ENCODE data around the gene PCBP4. TPM values are rescaled to one million over a fixed set of nuclear protein-coding genes. Genes with fewer than 3 reads are reported as not detected.

PCBP4 gene
- total and polyA plus RNA-seq, 7 donors: 15.6 to 292 (median 256) TPM

GRCh38 chr3:51980253-51980652 lies 13.0 kb upstream of the PCBP4 start:
- no peak overlapping the region for H3K4me3 ChIP-seq
- TF ChIP-seq POLR2AphosphoS5 (IDR thresholded peaks at IDR 0.05) (no peak), EP300 (IDR thresholded peaks at IDR 0.05) (no peak), POLR2A (IDR thresholded peaks at IDR 0.05) (no peak)
- TF ChIP-seq, protein P1, sequence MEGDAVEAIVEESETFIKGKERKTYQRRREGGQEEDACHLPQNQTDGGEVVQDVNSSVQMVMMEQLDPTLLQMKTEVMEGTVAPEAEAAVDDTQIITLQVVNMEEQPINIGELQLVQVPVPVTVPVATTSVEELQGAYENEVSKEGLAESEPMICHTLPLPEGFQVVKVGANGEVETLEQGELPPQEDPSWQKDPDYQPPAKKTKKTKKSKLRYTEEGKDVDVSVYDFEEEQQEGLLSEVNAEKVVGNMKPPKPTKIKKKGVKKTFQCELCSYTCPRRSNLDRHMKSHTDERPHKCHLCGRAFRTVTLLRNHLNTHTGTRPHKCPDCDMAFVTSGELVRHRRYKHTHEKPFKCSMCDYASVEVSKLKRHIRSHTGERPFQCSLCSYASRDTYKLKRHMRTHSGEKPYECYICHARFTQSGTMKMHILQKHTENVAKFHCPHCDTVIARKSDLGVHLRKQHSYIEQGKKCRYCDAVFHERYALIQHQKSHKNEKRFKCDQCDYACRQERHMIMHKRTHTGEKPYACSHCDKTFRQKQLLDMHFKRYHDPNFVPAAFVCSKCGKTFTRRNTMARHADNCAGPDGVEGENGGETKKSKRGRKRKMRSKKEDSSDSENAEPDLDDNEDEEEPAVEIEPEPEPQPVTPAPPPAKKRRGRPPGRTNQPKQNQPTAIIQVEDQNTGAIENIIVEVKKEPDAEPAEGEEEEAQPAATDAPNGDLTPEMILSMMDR (IDR thresholded peaks at IDR 0.05): no peak
- intact Hi-C loops (cut with DNase I): no loop called here
- H3K9me3 ChIP-seq: no peaks in the 10 kb centered on the region
- H3K27me3 ChIP-seq: no peaks in the 10 kb centered on the region
- WGBS, 2 donors: 97% methylated on average over 10 of the region's 10 CpGs
- DNase-seq: no peak
- H3K36me3 ChIP-seq: peaks cover 0 to 7% (median 0%) of the 10 kb centered on the region in 4 donors
- no peak overlapping the region for H3K27ac ChIP-seq
- peaks cover 0 to 38% (median 30%) of the 10 kb centered on the region in 4 donors for H3K4me1 ChIP-seq

- WGBS, 2 donors: 84 to 90% methylated on average over 4 of the region's 4 CpGs
- peaks cover 0 to 40% (median 32%) of the 10 kb centered on the region in 4 donors for H3K4me1 ChIP-seq
- intact Hi-C loops (cut with DNase I): no loop called here
These were observed 10.9 kb upstream of the PCBP4 start for GRCh38 chr3:51978143-51978502.

DNA sequence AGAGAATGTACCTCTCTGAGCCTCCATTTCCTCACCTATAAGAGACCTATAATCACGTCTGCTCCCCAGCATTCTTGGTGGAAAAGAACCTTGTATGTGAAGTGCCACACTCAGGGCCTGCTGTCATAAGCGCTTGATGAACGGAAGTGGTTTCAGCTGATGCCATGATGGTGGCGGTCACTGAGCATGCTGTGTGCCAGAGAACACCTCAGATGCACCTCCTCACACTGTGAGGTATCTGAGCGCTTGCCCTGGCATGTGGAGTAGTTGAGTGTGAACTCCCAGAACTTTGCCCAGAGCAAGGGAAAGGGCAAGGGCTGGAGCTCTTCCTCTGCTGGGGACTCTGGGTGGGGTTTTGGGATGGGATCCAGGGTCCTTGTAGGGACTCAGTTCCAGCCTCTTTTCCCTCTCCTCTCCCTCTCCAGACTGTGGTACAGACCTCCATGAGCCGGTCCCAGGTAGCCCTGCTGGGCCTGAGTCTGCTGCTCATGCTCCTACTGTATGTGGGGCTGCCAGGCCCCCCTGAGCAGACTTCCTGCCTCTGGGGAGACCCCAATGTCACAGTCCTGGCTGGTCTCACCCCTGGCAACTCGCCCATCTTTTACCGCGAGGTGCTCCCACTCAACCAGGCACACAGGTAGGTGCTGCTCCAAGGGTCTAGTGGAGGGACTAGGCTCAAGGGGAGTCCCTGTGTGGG lies 10.3 kb upstream of the PCBP4 start:
- peaks cover 0 to 7% (median 0%) of the 10 kb centered on the region in 4 donors for H3K36me3 ChIP-seq
- no peak overlapping the region for H3K4me3 ChIP-seq
- peaks cover 0 to 39% (median 34%) of the 10 kb centered on the region in 4 donors for H3K4me1 ChIP-seq
- 91 to 94% methylated on average over 9 of the region's 9 CpGs for WGBS, 2 donors
- no peaks in the 10 kb centered on the region for H3K9me3 ChIP-seq
- H3K27me3 ChIP-seq: no peaks in the 10 kb centered on the region
- TF ChIP-seq POLR2AphosphoS5 (IDR thresholded peaks at IDR 0.05): no peak
- no peak for TF ChIP-seq EP300 (IDR thresholded peaks at IDR 0.05)
- TF ChIP-seq, protein P1 (IDR thresholded peaks at IDR 0.05): no peak
- no peak for TF ChIP-seq POLR2A (IDR thresholded peaks at IDR 0.05)
- H3K27ac ChIP-seq: no peak overlapping the region
- DNase-seq: no peak
- intact Hi-C loops (cut with DNase I): no loop called here

More at GRCh38 chr3:51978143-51978502, 10.9 kb upstream of the PCBP4 start:
- Histone ChIP-seq H3K9me3 (no peaks in the 10 kb centered on the region), H3K27ac (no peak overlapping the region), H3K36me3 (peaks cover 0 to 7% (median 0%) of the 10 kb centered on the region in 4 donors), H3K27me3 (no peaks in the 10 kb centered on the region), H3K4me3 (no peak overlapping the region)
- DNase-seq: no peak
- TF ChIP-seq POLR2A (IDR thresholded peaks at IDR 0.05): no peak
- TF ChIP-seq, protein P1 (IDR thresholded peaks at IDR 0.05): no peak

GRCh38 chr3:51975852-51976549 lies 8.7 kb upstream of the PCBP4 start:
- no peaks in the 10 kb centered on the region for H3K27me3 ChIP-seq
- H3K27ac ChIP-seq: peak overlapping the region; percentile 88 to 95 (median 94)
- H3K36me3 ChIP-seq: peaks cover 0 to 7% (median 0%) of the 10 kb centered on the region in 4 donors
- intact Hi-C loops (cut with DNase I): no loop called here
- H3K9me3 ChIP-seq: no peaks in the 10 kb centered on the region
- TF ChIP-seq POLR2AphosphoS5 (IDR thresholded peaks at IDR 0.05) (no peak), EP300 (IDR thresholded peaks at IDR 0.05) (no peak), POLR2A (IDR thresholded peaks at IDR 0.05) (no peak)
- TF ChIP-seq, protein P1 (IDR thresholded peaks at IDR 0.05): no peak
- DNase-seq: peak; percentile 91
- peaks cover 0 to 32% (median 25%) of the 10 kb centered on the region in 4 donors for H3K4me1 ChIP-seq
- peak overlapping the region; percentile 36 to 76 (median 72) for H3K4me3 ChIP-seq
- WGBS, 2 donors: 40 to 43% methylated on average over 46 of the region's 46 CpGs
